ENCODE results near the gene MTHFSD.

DNA sequence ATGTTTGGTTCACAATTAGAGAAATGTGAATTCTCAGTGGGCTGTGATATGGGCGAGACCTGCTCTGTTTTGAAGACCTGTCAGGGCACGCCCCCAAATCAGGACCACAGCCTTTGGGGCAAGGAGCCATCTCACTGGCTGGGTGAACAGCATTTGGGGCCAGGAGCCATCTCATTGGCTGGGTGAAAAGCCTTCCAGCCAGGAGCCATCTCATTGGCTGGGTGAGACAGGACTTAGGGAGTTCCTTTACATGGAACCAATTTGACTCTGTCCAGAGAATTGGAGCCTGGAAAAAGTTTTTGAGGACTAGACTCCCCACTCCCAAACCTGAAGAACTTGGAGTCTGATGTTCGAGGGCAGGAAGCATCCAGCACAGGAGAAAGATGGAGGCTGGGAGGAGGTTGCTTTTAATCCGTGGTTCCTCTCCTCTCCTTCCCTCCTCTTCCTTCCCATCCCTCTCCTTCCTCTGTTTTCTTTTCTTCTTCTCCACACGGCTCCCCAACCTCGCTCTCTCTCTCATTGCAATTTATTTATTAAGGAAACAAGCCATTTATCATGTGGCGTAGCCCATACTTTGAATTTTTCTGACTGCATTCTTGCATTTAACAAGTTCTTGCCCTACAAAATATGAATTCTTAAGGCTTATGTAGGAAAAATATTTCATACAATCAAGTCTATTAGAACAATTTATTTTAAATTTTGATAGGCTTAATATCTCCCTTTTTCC, 43.0 kb upstream of the MTHFSD start:
- TF ChIP-seq, protein P1, sequence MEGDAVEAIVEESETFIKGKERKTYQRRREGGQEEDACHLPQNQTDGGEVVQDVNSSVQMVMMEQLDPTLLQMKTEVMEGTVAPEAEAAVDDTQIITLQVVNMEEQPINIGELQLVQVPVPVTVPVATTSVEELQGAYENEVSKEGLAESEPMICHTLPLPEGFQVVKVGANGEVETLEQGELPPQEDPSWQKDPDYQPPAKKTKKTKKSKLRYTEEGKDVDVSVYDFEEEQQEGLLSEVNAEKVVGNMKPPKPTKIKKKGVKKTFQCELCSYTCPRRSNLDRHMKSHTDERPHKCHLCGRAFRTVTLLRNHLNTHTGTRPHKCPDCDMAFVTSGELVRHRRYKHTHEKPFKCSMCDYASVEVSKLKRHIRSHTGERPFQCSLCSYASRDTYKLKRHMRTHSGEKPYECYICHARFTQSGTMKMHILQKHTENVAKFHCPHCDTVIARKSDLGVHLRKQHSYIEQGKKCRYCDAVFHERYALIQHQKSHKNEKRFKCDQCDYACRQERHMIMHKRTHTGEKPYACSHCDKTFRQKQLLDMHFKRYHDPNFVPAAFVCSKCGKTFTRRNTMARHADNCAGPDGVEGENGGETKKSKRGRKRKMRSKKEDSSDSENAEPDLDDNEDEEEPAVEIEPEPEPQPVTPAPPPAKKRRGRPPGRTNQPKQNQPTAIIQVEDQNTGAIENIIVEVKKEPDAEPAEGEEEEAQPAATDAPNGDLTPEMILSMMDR (IDR thresholded peaks at IDR 0.05; ENCODE audit: low read length), result no peak
- TF ChIP-seq EZH2phosphoT487 (IDR thresholded peaks at IDR 0.05; ENCODE audit: low read length), result no peak
- TF ChIP-seq EZH2 (optimal IDR thresholded peaks at IDR 0.05; ENCODE audit: low read depth, low read length), result no peak

Data from MM.1S (cell line).